Measurements from ENCODE around the gene MYDGF.

Gene MYDGF

DNA sequence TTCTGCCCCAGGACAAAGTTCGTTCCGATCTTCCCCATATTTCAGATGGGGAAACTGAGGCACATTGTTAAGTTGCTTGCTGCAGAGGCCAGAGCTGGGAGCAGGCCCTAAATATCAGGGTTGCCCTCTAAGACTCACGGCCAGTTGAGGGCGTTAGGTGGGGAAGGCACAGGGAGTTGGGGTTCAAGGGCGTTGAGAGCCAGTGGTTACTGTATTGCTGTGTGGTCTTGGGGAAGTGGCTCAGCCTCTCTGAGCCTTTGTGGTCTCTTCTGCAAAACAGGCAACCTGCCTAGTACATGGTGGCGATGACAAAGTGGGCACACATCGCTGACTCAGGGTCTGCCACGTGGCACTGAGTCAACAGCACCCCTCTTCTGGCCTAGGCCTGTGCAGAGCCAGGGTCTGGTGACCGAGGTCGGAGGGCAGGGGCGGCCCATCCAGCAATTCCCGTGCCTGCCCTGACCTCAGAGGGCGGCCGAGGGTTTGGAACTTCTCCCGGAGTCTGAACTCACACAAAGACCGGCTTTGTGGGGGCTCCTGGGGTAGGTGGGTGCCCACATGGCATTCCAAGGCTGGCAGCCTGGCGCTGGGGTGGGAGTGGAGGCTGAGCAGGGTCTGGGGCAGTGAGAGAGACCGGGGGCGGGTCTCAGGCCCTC is 20.6 kb downstream of the MYDGF start:
- no peak for DNase-seq (ENCODE audit: low read depth in 2 of 2)
- H3K4me3 ChIP-seq (replicated peaks in 1 of 2; ENCODE audit: low read depth in 2 of 2, low read length in 2 of 2), result no peak overlapping the region
- no peak for TF ChIP-seq CTCF (IDR thresholded peaks at IDR 0.05; ENCODE audit: low read depth, low read length)

GRCh38 chr19:4647676-4648644 is 22.2 kb downstream of the MYDGF start:
- peak; percentile 81 to 93 for DNase-seq (ENCODE audit: low read depth in 2 of 2)
- TF ChIP-seq CTCF (IDR thresholded peaks at IDR 0.05; ENCODE audit: low read depth, low read length), result peak; percentile 76
- no peak overlapping the region for H3K4me3 ChIP-seq (replicated peaks in 1 of 2; ENCODE audit: low read depth in 2 of 2, low read length in 2 of 2)

DNA sequence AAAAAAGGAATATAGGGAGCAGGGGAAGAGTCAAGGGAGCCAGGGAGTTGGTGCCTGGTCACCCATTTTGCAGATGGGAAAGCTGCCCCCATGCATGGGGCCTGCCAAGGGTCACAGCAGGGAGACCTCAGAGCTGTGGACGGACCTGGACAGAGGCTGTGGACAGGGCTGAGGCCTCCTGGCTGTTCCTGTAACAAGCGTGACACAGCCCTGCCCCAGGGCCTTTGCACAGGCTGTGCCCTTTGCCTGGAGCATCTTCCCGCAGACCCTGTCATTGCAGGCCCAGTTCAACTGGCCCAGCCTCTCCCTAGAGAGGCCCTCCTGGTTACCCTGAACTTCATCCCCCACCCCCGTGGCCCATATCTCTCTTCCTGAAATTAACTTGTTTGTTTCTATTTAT is 24.4 kb downstream of the MYDGF start:
- no peak overlapping the region for H3K4me3 ChIP-seq (replicated peaks in 1 of 2; ENCODE audit: low read depth in 2 of 2, low read length in 2 of 2)
- TF ChIP-seq CTCF (IDR thresholded peaks at IDR 0.05; ENCODE audit: low read depth, low read length), result no peak
- DNase-seq (ENCODE audit: low read depth in 2 of 2), result no peak

DNA sequence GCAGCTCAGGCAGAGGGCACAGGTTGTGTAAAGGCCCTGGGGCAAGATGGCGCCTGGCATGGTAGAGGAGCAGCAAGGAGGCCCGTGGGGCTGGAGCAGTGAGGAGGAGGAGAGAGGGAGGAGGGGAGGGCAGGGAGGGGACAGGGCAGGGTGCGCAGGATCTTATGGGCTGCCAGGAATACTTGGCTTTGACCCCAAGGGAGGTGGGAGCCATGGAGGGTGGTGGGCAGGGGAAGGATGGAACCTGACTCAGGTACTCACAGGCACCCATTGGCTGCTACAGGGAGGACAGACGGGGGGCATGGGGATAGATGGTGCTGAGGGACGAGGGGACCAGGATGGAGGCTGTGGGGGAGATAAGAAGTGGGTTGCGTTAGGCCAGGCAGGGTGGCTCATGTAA is 27.5 kb downstream of the MYDGF start:
- no peak for DNase-seq (ENCODE audit: low read depth in 2 of 2)
- H3K4me3 ChIP-seq (replicated peaks in 1 of 2; ENCODE audit: low read depth in 2 of 2, low read length in 2 of 2), result no peak overlapping the region
- TF ChIP-seq CTCF (IDR thresholded peaks at IDR 0.05; ENCODE audit: low read depth, low read length), result no peak

DNA sequence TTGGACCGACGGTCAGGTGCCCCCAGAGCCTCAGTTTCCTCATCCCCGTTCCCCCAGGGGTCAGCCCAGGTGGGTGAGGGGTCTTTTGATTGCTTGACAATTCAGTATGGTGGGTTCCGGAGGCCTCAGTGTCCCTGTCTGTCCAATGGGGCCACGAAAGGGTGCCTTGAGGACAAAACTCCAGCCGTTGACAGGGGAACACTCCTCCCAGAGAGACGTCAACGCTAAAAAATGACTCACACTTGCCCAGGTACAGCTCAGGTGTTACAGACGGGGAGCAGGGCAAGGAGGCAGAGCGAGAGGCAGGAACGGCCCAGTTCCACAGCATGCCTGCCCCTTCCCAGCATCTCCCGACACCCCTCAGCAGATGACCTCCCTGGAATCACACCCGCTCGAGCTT is 29.0 kb downstream of the MYDGF start:
- H3K4me3 ChIP-seq (replicated peaks in 1 of 2; ENCODE audit: low read depth in 2 of 2, low read length in 2 of 2), result no peak overlapping the region
- TF ChIP-seq CTCF (IDR thresholded peaks at IDR 0.05; ENCODE audit: low read depth, low read length), result no peak
- no peak for DNase-seq (ENCODE audit: low read depth in 2 of 2)

DNA sequence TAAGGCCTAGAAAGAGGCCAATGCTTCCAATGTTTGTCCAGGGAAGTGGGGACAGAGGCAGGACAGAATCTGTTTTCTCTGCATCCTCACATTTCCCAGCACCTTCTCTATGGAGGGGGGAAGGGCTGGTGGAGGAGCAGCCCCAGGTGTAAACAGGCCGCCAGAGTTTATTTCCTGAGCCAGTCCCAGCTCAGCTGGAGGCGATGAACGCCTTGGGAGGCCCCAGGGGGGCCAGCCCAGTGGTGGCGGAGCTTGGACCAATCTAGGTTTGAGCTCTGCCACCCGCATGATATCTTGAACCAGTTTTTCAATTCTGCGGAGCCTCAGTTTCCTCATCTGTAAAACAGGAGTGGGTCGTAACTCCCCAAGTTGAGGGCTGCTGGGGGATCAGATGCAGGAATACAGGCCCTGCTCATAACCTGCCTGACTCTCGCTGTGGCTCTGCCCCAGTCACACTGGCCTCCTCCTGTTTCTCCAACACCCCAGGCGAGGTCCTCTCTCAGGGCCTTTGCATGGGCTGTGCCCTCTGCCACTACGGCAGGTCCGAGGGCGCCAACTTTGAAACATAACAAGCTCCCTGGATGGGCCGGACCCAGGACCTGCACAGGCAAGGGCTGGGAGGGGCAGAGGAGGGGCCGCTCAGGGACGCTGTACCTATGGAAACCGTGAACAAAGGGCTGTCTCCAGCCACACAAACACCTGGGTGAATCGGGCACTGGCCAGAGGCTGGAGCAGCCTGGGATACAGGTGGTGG is 29.7 kb downstream of the MYDGF start:
- TF ChIP-seq CTCF (IDR thresholded peaks at IDR 0.05; ENCODE audit: low read depth, low read length), result no peak
- peak overlapping the region; percentile 91 to 92 for H3K4me3 ChIP-seq (replicated peaks in 1 of 2; ENCODE audit: low read depth in 2 of 2, low read length in 2 of 2)
- no peak for DNase-seq (ENCODE audit: low read depth in 2 of 2)
